Lower lobe of right lung (tissue), 2 donors: ENCODE data around the gene ANKRD12. TPM values are rescaled to one million over a fixed set of nuclear protein-coding genes. Genes with fewer than 3 reads are reported as not detected.

Source experiments
- ATAC-seq, 2 donors: fragments of 200-7000 bp; cut with Tn5 transposase; one replicate each; pipeline ENCODE4 v1.9.1; 2020 to 2022; ENCODE audit warnings: mild to moderate bottlenecking in 2 of 2, moderate library complexity in 2 of 2
- DNase-seq: peaks from one replicate; pipeline ENCODE4 v3.0.0-alpha.2; 2020
- H3K27ac ChIP-seq: fragments of 200-600 bp; one replicate; pipeline ENCODE4 v1.8.0; 2022
- H3K27me3 ChIP-seq: fragments of 200-600 bp; one replicate; pipeline ENCODE4 v1.8.0; 2022; ENCODE audit warnings: low read depth
- H3K36me3 ChIP-seq: fragments of 200-600 bp; one replicate; pipeline ENCODE4 v1.8.0; 2022; ENCODE audit warnings: mild to moderate bottlenecking
- H3K4me1 ChIP-seq: fragments of 200-600 bp; one replicate; pipeline ENCODE4 v1.8.0; 2022
- H3K4me3 ChIP-seq: fragments of 200-600 bp; one replicate; pipeline ENCODE4 v1.8.0; 2022; ENCODE audit warnings: mild to moderate bottlenecking
- H3K9me3 ChIP-seq: fragments of 200-600 bp; one replicate; pipeline ENCODE4 v1.8.0; 2022
- CTCF ChIP-seq: fragments of 200-600 bp; IDR thresholded peaks from one replicate; pipeline ENCODE4 v1.8.0; 2022; ENCODE audit warnings: antibody characterized with exemption, mild to moderate bottlenecking
- intact Hi-C: fragments of 100-400 bp; cut with DNase I; formaldehyde crosslinking; loops from one replicate; pipeline ENCODE4 v1.11.0; 2022
- total RNA-seq: library from RNA; stranded (reverse); fragmentation: NEBNext Ultra II Directional; extraction: Animal tissue kit (Norgen Biotek cat#: 25700); gene quantifications from one replicate; pipeline ENCODE4 v1.2.1, GENCODE V29; 2021
- donor health status: DM: no; HTN: yes; CAD: no; lungs with severe emphysema.

ANKRD12 gene
- total RNA-seq, 1 donor from 2014 or later = 77.7 TPM

GRCh38 chr18:9139400-9140039, 2.9 kb downstream of the ANKRD12 start:
- H3K4me3 ChIP-seq = peak overlapping the region; percentile 83

GRCh38 chr18:9140381-9140780, 3.8 kb downstream of the ANKRD12 start:
- Histone ChIP-seq H3K27me3 (no peaks in the 10 kb centered on the region), H3K4me1 (peaks cover 73% of the 10 kb centered on the region), H3K9me3 (no peaks in the 10 kb centered on the region), H3K27ac (no peak overlapping the region), H3K36me3 (no peaks in the 10 kb centered on the region), H3K4me3 (peak overlapping the region; percentile 0)
- intact Hi-C loops = loop anchor here (10.0 kb wide), 1 partner anchor 46 kb away; no protein-coding TSS in a partner anchor
- no peak for DNase-seq
- ATAC-seq = no peak
- no peak for TF ChIP-seq CTCF

More at GRCh38 chr18:9139400-9140039, 2.9 kb downstream of the ANKRD12 start:
- no peak for TF ChIP-seq CTCF
- ATAC-seq (no peak), DNase-seq (no peak)
- Histone ChIP-seq H3K27me3 (no peaks in the 10 kb centered on the region), H3K27ac (peak overlapping the region; percentile 88), H3K9me3 (no peaks in the 10 kb centered on the region), H3K4me1 (peaks cover 75% of the 10 kb centered on the region), H3K36me3 (peaks cover under 1% of the 10 kb centered on the region)
- intact Hi-C loops = loop anchor here (10.0 kb wide), 1 partner anchor 45 kb away; no protein-coding TSS in a partner anchor

GRCh38 chr18:9140984-9141383, 4.4 kb downstream of the ANKRD12 start:
- ATAC-seq (no peak), DNase-seq (no peak)
- intact Hi-C loops = loop anchor here (10.0 kb wide), 1 partner anchor 46 kb away; no protein-coding TSS in a partner anchor
- TF ChIP-seq CTCF = no peak
- Histone ChIP-seq H3K36me3 (no peaks in the 10 kb centered on the region), H3K27ac (no peak overlapping the region), H3K9me3 (no peaks in the 10 kb centered on the region), H3K27me3 (no peaks in the 10 kb centered on the region), H3K4me3 (no peak overlapping the region), H3K4me1 (peaks cover 73% of the 10 kb centered on the region)

- no peaks in the 10 kb centered on the region for H3K9me3 ChIP-seq
- peaks cover 96% of the 10 kb centered on the region for H3K4me1 ChIP-seq
- ATAC-seq = no peak
- H3K36me3 ChIP-seq = no peaks in the 10 kb centered on the region
- TF ChIP-seq CTCF = no peak
- DNase-seq = no peak
- no peak overlapping the region for H3K27ac ChIP-seq
- H3K27me3 ChIP-seq = no peaks in the 10 kb centered on the region
- no peak overlapping the region for H3K4me3 ChIP-seq
- intact Hi-C loops = loop anchor here (10.0 kb wide), 1 partner anchor 51 kb away; no protein-coding TSS in a partner anchor
Measured at GRCh38 chr18:9146224-9146623, 9.6 kb downstream of the ANKRD12 start.

- no peaks in the 10 kb centered on the region for H3K9me3 ChIP-seq
- H3K4me3 ChIP-seq = no peak overlapping the region
- H3K27me3 ChIP-seq = no peaks in the 10 kb centered on the region
- peaks cover 96% of the 10 kb centered on the region for H3K4me1 ChIP-seq
- intact Hi-C loops = loop anchor here (10.0 kb wide), 1 partner anchor 53 kb away; no protein-coding TSS in a partner anchor
- ATAC-seq (peak; percentile 85 to 89), DNase-seq (no peak)
- H3K27ac ChIP-seq = peak overlapping the region; percentile 19
- TF ChIP-seq CTCF = peak; percentile 75
- no peaks in the 10 kb centered on the region for H3K36me3 ChIP-seq
Measured at GRCh38 chr18:9147440-9148202, 11.0 kb downstream of the ANKRD12 start.
